Peyer's patch (tissue), 4 donors: Measurements from ENCODE around the gene SPOCD1.

Source experiments
- CTCF ChIP-seq, 6 experiments: fragments of 450-650 bp in 4 of 6; fragments of 200-600 bp in 2 of 6; sonication (generic) in 1 of 6; IDR thresholded peaks; one replicate each; pipeline ENCODE4 v1.5.1; 2017 to 2019; ENCODE audit warnings: antibody characterized with exemption in 6 of 6, mild to moderate bottlenecking in 3 of 6, moderate library complexity in 1 of 6
- POLR2A ChIP-seq, 2 donors: fragments of 450-650 bp; IDR thresholded peaks; one replicate each; pipeline ENCODE4 v1.5.1; 2017; ENCODE audit warnings: antibody characterized with exemption in 2 of 2, mild to moderate bottlenecking in 2 of 2, moderate library complexity in 2 of 2

- TF ChIP-seq POLR2A (IDR thresholded peaks at IDR 0.05): no peak
- no peak for TF ChIP-seq CTCF (IDR thresholded peaks at IDR 0.05)
These were observed 22.1 kb downstream of the SPOCD1 start for GRCh38 chr1:31793586-31794285.
